GM18517 (cell line): ENCODE data around the gene MTCL1.

Experiments used
- ATAC-seq: cut with Tn5 transposase; IDR thresholded peaks from one replicate; pipeline ENCODE4 v1.9.1; 2021; ENCODE audit warnings: mild to moderate bottlenecking, moderate library complexity; ENCODE audit not compliant: unreplicated experiment

The MTCL1 gene

GRCh38 chr18:8788503-8789429 lies 83.4 kb downstream of the MTCL1 start:
- ATAC-seq, result no peak

GRCh38 chr18:8791171-8791651 lies 85.9 kb downstream of the MTCL1 start:
- ATAC-seq, result no peak

- ATAC-seq, result no peak
Measured at GRCh38 chr18:8792688-8793316, 87.4 kb downstream of the MTCL1 start.

- ATAC-seq, result no peak
Measured at GRCh38 chr18:8793445-8794155, 88.2 kb downstream of the MTCL1 start.

GRCh38 chr18:8794156-8794933 lies 89.0 kb downstream of the MTCL1 start:
- no peak for ATAC-seq

GRCh38 chr18:8794934-8795280 lies 89.6 kb downstream of the MTCL1 start:
- no peak for ATAC-seq

GRCh38 chr18:8795586-8796325 lies 90.4 kb downstream of the MTCL1 start:
- no peak for ATAC-seq

- ATAC-seq, result no peak
Measured at GRCh38 chr18:8797206-8797605, 91.8 kb downstream of the MTCL1 start.

GRCh38 chr18:8799001-8799400 lies 93.6 kb downstream of the MTCL1 start:
- no peak for ATAC-seq

GRCh38 chr18:8799596-8800441 lies 94.5 kb downstream of the MTCL1 start:
- no peak for ATAC-seq

- ATAC-seq, result no peak
Measured at GRCh38 chr18:8800445-8800844, 95.1 kb downstream of the MTCL1 start.

- ATAC-seq, result no peak
Measured at GRCh38 chr18:8800876-8801262, 95.5 kb downstream of the MTCL1 start.

GRCh38 chr18:8801263-8801901 lies 96.0 kb downstream of the MTCL1 start:
- ATAC-seq, result no peak

- no peak for ATAC-seq
Measured at GRCh38 chr18:8802017-8802672, 96.8 kb downstream of the MTCL1 start.

- no peak for ATAC-seq
Measured at GRCh38 chr18:8803063-8803795, 97.9 kb downstream of the MTCL1 start.

- ATAC-seq, result no peak
Measured at GRCh38 chr18:8803957-8804356, 98.6 kb downstream of the MTCL1 start.

- ATAC-seq, result no peak
Measured at GRCh38 chr18:8805552-8805951, 100.2 kb downstream of the MTCL1 start.
